CD4-positive, alpha-beta T cell treated with Interleukin-17A for 4 hours (primary cell): ENCODE results near the gene MYL12B.
"Not testable (repeated sequence)": the region's sequence is repeated elsewhere in the genome, so short reads cannot be mapped to it uniquely, and the experiment has no call there.

Experiments
- DNase-seq: peaks from one replicate; pipeline ENCODE4 v3.0.0-alpha.2; 2020; ENCODE audit warnings: mixed read lengths

MYL12B gene

DNA sequence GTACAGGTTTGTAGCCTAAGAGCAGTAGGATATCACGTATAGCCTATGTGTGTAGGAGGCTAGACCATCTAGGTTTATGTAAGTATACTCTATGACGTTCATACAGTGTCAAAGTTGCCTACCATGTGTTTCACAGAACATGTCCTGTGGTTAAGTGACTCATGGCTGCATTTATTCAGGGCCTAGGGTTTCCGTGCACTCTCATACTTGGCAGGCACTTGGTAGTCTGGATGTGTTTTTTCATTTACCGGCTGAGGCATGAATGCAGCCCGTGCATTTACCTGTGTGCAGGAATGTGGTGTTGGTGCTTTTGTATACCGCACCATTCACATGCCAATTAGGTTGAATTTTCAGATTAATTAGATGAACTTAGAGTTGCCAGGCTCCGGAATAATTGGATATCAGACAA lies 43.4 kb downstream of the MYL12B start:
- peak; percentile 35 for DNase-seq

DNA sequence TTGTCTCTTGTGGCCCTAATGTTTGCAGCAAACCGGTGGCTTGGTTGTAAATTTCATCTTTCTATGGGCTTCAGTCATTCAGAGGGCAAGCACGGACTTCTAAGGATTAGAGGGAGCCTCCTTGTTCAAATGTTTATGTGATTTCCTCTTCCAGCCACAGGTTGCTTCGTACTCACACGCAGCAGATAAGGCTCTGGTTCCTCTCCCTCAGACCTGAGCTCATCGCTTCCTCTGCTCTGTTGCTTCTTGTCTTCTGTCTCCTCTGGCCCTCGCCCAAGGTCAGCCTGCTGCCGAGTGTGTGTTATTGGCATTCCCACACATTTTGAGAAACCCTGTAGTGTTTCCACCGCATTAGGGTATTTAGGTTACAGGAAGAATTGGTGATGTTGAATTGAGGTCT lies 44.0 kb downstream of the MYL12B start:
- peak; percentile 11 for DNase-seq

GRCh38 chr18:3306391-3306790 lies 44.5 kb downstream of the MYL12B start:
- no peak for DNase-seq

DNA sequence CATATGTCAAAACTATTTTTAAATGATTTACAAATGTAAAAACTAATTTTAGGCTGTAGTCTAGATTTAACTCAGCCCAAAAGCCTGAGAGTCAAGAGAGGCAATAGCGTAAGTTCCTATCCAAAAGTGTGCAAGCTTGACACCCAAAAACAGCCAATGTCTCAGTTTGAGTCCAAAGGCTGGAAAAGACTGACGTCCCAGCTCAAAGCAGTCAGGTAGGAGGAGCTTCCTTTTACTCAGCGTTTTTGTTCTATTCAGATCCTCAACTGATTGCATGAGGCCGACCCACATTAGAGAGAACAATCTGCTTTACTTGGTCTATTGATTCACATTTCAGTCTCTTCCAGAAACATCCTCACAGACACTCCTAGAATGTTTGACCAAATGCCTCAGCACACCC lies 51.8 kb downstream of the MYL12B start:
- no peak for DNase-seq

DNA sequence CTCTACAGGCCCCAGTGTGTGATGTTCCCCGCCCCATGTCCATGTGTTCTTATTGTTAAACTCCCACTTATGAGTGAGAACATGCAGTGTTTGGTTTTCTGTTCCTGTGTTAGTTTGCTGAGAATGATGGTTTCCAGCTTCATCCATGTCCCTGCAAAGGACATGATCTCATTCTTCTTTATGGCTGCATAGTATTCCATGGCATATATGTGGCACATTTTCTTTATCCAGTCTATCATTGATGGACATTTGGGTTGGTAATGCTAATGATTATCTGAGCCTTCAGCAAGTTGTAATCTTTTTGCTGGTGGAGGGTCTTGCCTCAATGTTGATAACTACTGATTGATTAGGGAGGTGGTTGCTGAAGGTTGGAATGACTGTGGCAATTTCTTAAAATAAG lies 53.4 kb downstream of the MYL12B start:
- not testable (repeated sequence) for DNase-seq

GRCh38 chr18:3319399-3319798 lies 57.5 kb downstream of the MYL12B start:
- no peak for DNase-seq

GRCh38 chr18:3319894-3320454 lies 58.0 kb downstream of the MYL12B start:
- DNase-seq: no peak

GRCh38 chr18:3321133-3321812 lies 59.3 kb downstream of the MYL12B start:
- no peak for DNase-seq

DNA sequence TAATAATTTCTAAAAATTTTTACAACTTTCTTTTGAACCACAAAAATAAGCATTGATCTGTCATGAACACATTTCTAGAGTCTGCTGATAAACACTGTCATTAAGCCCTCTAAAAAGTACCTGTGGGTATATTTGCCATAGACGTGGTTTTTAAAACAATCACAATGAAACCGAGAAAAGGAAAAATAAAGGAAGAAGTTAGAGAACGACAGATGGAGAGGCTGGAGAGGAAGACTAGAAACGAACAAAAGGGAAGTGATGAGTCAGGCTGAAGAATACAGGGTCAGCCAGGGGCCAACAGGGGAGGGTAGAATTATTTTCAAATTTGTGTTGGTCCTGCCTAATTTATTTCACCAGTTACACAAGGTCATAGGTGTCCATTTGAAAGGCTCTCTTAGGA lies 62.0 kb downstream of the MYL12B start:
- DNase-seq: no peak
